ENCODE data around the gene GPC5. TPM values are rescaled to one million over a fixed set of nuclear protein-coding genes. Genes with fewer than 3 reads are reported as not detected.

GPC5 gene
- total RNA-seq, 1 experiment from 2014 or later = 0.21 TPM

- no peaks in the 10 kb centered on the region for H3K9me3 ChIP-seq (ENCODE audit: low read depth, low read length, poor library complexity, severe bottlenecking)
- ChIA-PET CTCF (no interaction called here), POLR2A (ENCODE audit: low non-redundant PET) (no interaction called here)
- intact Hi-C loops (cut with micrococcal nuclease; ENCODE audit: unreplicated experiment) = no loop called here
- no peak for DNase-seq (ENCODE audit: low spot score)
- no TSS peak for BruUV-seq (replicated peaks)
- TF ChIP-seq CTCF (conservative IDR thresholded peaks at IDR 0.05; ENCODE audit: low read depth, low read length) (no peak), EZH2 (IDR thresholded peaks at IDR 0.05; ENCODE audit: borderline replicate concordance, low read depth, low read length, poor library complexity, severe bottlenecking) (no peak)
- no peak overlapping the region for H3K27ac ChIP-seq (ENCODE audit: low read depth, low read length, poor library complexity, severe bottlenecking)
- H3K4me1 ChIP-seq (ENCODE audit: insufficient read depth, low read length, poor library complexity, severe bottlenecking) = no peaks in the 10 kb centered on the region
- no peak overlapping the region for H3K4me3 ChIP-seq (ENCODE audit: low read depth, low read length, poor library complexity, severe bottlenecking)
- H3K36me3 ChIP-seq (ENCODE audit: insufficient read depth, low read length, poor library complexity, severe bottlenecking) = no peaks in the 10 kb centered on the region
- H3K27me3 ChIP-seq (replicated peaks; ENCODE audit: insufficient read depth, low read depth, low read length, poor library complexity) = no peaks in the 10 kb centered on the region
Observed at GRCh38 chr13:91592056-91593014, 193.9 kb downstream of the GPC5 start.

DNA sequence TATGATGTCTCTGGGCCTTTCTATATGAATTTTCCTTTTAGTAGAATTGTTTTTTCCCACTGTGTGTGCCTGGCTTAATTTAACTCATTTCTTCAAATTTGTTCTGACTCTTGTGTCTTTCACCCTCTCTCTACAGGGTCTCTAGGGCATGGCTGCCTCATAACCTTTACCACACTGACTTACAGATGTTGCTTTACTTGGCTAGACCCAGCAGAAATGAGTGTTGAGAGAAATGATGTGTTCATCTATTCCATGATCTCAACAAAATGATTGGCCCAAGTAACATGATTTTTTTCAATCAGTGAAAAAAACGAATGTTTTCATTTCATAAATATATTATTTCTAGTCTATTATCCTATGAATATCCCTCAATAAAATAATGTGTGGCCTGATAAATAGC lies 195.0 kb downstream of the GPC5 start:
- TF ChIP-seq EZH2 (IDR thresholded peaks at IDR 0.05; ENCODE audit: borderline replicate concordance, low read depth, low read length, poor library complexity, severe bottlenecking) = no peak
- no peak for TF ChIP-seq CTCF (conservative IDR thresholded peaks at IDR 0.05; ENCODE audit: low read depth, low read length)
- ChIA-PET POLR2A (ENCODE audit: low non-redundant PET) (no interaction called here), CTCF (no interaction called here)
- H3K9me3 ChIP-seq (ENCODE audit: low read depth, low read length, poor library complexity, severe bottlenecking) = no peaks in the 10 kb centered on the region
- H3K27ac ChIP-seq (ENCODE audit: low read depth, low read length, poor library complexity, severe bottlenecking) = no peak overlapping the region
- no peak overlapping the region for H3K4me3 ChIP-seq (ENCODE audit: low read depth, low read length, poor library complexity, severe bottlenecking)
- intact Hi-C loops (cut with micrococcal nuclease; ENCODE audit: unreplicated experiment) = no loop called here
- no TSS peak for BruUV-seq (replicated peaks)
- no peak for DNase-seq (ENCODE audit: low spot score)
- H3K4me1 ChIP-seq (ENCODE audit: insufficient read depth, low read length, poor library complexity, severe bottlenecking) = no peaks in the 10 kb centered on the region
- no peaks in the 10 kb centered on the region for H3K36me3 ChIP-seq (ENCODE audit: insufficient read depth, low read length, poor library complexity, severe bottlenecking)
- no peaks in the 10 kb centered on the region for H3K27me3 ChIP-seq (replicated peaks; ENCODE audit: insufficient read depth, low read depth, low read length, poor library complexity)

DNA sequence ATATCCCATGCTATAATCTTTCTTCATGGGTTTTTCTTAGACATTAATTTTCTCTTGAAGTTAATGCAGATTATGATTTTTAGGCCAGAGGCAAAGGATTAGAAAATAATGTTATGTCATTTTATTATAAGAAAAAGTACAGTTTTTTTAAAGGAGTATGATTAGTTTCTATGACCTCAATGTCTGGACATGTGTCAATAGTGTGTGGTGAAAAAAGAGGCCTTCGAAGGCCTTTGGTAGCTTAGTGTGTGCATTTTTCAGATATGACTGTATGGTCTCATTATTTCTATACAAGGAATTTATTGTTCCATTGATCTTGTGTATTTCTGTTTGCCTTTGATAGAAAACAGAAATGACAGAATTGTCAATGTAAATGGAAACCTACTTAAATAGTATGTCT lies 195.6 kb downstream of the GPC5 start:
- Histone ChIP-seq H3K36me3 (ENCODE audit: insufficient read depth, low read length, poor library complexity, severe bottlenecking) (no peaks in the 10 kb centered on the region), H3K4me1 (ENCODE audit: insufficient read depth, low read length, poor library complexity, severe bottlenecking) (no peaks in the 10 kb centered on the region), H3K4me3 (ENCODE audit: low read depth, low read length, poor library complexity, severe bottlenecking) (no peak overlapping the region), H3K27me3 (replicated peaks; ENCODE audit: insufficient read depth, low read depth, low read length, poor library complexity) (no peaks in the 10 kb centered on the region), H3K9me3 (ENCODE audit: low read depth, low read length, poor library complexity, severe bottlenecking) (no peaks in the 10 kb centered on the region), H3K27ac (ENCODE audit: low read depth, low read length, poor library complexity, severe bottlenecking) (no peak overlapping the region)
- ChIA-PET CTCF (no interaction called here), POLR2A (ENCODE audit: low non-redundant PET) (no interaction called here)
- no peak for TF ChIP-seq CTCF (conservative IDR thresholded peaks at IDR 0.05; ENCODE audit: low read depth, low read length)
- no peak for TF ChIP-seq EZH2 (IDR thresholded peaks at IDR 0.05; ENCODE audit: borderline replicate concordance, low read depth, low read length, poor library complexity, severe bottlenecking)
- no TSS peak for BruUV-seq (replicated peaks)
- no peak for DNase-seq (ENCODE audit: low spot score)
- intact Hi-C loops (cut with micrococcal nuclease; ENCODE audit: unreplicated experiment) = no loop called here

All from A673 (cell line).